M059J (cell line): ENCODE data around the gene HERPUD2. TPM values are rescaled to one million over a fixed set of nuclear protein-coding genes. Genes with fewer than 3 reads are reported as not detected.

Experiments
- DNase-seq: peaks from one replicate; pipeline ENCODE4 v3.0.0-alpha.2; 2012; ENCODE audit warnings: low read depth
- total RNA-seq: library from RNA; depleted of rRNA; stranded (reverse); fragments of >200 nt; shearing (Covaris generic); gene quantifications from 2 replicates; pipeline ENCODE4 v1.2.3, GENCODE V29; 2014; rRNA removed

The HERPUD2 gene
- total RNA-seq, result 20.8 and 22.4 TPM in 2 replicates

- DNase-seq, result peak; percentile 92
Measured at GRCh38 chr7:35694784-35695472, at the start of gene HERPUD2. Gene HERPUD2, minus strand, starts transcription at chr7:35695135. Its CDS starts 805 bp downstream, at chr7:35694330.

- DNase-seq, result no peak
Measured at GRCh38 chr7:35738889-35739288, 44.0 kb upstream of the HERPUD2 start.

DNA sequence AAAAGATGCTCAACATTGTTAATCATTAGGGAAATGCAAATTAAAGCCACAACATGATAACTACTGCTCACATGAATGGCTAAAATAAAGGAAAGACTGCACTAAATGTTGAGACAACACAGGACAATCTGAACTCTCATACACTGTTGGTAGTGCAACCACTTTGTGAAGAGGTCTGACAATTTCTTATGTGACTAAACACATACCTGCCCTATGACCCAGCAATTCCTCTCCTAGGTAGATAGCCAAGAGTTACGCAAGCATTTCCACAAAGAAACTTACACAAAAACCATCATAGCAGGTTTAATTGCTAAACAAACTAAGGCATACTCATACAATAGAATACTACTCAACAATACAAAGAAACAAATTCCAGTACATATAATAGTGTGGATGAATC is 41.8 kb upstream of the HERPUD2 start:
- DNase-seq, result peak; percentile 50

DNA sequence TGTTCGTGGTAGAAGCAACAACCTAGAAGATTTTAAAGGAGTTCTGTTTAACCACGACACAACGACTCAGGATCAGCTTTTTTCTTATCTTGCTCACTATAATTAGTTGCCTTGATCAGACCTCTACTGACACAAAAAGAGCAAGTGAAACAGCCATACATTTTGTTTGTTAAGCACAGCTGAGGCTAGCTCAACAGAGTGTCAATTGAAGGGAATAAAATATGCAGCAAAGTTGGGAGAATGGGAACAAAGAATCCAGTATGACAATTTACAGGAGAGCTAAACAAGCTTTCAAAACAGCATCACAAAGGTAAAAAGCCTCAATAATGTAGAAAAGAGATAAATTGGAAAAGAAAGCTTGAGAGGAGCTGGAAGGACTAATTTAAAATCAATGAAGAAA is 40.5 kb upstream of the HERPUD2 start:
- no peak for DNase-seq

DNA sequence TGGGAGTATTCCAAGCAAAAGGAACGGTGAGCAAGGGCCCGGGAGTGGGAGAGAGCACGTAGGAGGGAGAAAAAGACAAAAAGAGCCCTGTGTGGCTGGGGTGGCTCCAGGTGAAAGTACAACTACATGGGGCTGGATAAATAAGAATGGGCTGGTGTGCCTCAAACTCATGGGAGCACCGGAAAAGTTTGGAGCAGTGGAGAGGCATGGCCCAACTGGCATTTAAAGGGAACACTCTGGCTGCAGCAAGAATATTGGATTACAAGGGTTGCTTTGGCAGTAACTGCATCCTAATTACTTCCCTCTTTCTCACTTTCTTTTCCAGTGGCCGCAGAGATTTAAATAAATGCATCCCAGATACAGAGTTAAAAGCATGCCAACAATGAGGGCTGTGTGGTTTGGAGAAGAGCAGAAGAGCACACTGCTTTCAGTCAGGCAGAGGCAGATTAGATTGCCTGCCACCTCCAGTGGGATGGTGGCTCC is 39.1 kb upstream of the HERPUD2 start:
- DNase-seq, result no peak

DNA sequence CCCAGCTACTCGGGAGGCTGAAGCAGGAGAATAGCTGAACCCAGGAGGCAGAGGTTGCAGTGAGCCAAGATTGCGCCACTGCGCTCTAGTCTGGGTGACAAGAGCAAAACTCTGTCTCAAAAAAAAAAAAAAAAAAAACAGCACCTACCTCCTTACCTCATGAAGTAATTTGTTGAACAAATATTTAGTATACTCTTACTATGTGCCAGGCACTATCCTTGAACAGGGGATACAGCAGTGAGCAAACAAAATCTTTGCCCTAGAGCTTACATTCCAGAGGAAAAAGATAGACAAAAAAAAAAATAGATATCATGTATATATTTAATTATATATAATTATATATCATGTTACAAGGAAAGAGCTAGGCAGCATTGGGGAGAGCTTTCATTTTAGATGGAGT is 36.4 kb upstream of the HERPUD2 start:
- no peak for DNase-seq

GRCh38 chr7:35729061-35729783 is 34.3 kb upstream of the HERPUD2 start:
- no peak for DNase-seq

- DNase-seq, result no peak
Measured at GRCh38 chr7:35728412-35729060, 33.6 kb upstream of the HERPUD2 start.

DNA sequence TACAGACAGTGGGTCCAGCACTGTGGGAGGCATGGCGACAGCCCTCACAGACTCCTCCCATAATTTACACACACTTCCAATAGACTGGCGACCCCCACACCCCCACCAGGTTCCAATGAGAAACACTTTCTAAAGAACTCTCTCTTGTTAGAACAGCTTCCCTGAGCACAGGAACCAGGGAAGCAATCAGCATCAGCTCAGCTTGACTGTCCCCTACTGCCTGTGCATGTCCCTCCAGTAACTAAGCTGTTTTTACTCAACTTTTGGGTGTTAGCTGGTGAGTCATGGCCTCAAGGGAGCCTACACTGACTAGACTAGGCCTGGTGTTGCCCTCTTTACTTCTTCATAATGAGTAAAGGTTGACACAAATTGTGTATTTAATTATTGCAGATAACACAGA is 32.6 kb upstream of the HERPUD2 start:
- DNase-seq, result no peak

- no peak for DNase-seq
Measured at GRCh38 chr7:35726654-35727053, 31.7 kb upstream of the HERPUD2 start.

DNA sequence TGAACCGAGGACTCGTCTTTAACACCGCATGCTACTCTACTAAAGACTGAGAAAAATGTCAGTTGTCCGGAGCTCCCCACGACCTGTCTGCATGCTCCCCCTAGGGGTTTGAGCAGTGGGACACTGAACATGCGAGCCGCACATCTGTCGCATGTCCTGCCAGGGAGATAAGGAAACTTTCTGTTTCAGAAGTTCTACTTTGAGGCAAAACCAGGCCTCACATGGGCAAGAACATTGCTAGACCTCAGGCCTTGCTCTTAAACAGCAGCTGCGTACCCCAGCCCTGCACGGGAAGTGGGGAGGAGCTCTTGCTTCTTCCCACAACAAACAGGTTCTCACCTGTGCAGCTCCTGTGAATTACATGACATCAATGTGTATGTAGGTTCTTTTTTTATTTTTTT is 30.3 kb upstream of the HERPUD2 start:
- DNase-seq, result no peak

- peak; percentile 58 for DNase-seq
Measured at GRCh38 chr7:35723011-35723410, 28.1 kb upstream of the HERPUD2 start.

GRCh38 chr7:35722054-35722849 is 27.3 kb upstream of the HERPUD2 start:
- no peak for DNase-seq

DNA sequence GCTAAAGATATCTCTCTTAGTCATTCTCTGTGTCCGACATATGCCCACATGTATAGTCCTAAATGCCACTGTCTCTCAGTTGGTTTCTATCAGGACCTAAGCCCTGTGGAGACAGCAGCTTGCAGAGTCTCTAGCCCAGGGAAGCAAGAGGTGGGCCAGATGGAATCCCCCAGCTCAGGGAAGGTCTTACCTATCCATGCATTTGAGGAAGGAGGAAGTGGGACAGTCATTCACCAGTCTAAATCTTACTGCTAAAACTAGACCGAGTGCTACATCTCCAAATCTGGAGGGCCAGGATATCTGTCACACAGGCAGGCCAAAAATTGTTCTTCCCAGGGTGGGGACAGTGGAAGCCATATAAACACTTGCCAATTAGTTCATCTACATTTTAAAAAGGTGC is 26.4 kb upstream of the HERPUD2 start:
- DNase-seq, result no peak

DNA sequence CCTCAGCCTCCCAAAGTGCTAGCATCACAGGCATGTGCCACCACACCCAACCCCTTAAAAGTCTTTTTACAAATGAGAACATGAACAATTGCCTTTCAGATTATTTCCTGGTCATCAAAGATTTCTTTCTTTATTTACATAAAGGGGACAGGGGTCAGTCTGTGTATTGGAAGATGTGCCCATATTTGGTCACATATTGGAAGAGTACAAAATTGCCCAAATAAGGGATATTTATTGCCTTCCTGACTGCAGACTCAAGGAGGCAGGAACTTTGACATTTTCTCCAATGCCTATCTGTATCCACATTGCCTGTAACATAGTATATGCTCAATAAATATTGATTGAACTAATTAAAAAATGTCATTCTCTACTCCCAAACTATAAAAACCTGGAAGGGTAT is 25.9 kb upstream of the HERPUD2 start:
- DNase-seq, result no peak

- no peak for DNase-seq
Measured at GRCh38 chr7:35720032-35720431, 25.1 kb upstream of the HERPUD2 start.

DNA sequence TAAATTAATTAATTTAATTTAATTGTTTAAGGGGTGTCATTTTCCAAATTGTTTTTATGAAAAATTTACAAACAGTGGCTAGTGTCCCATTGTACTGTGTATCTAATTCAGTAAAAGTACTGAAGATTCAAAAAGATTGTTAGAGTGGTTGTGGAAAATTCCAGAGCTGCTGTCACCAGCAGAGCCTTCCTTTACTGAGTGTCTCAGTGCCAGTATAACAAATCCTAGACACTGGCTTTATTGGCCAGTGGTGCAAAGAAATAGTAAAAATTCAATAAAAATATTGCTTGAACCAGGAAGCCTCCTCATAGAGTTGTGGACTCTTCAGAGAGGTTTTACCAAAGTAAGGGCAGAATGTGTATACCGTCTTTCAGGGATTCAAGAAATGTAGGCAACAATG is 23.1 kb upstream of the HERPUD2 start:
- DNase-seq, result no peak

DNA sequence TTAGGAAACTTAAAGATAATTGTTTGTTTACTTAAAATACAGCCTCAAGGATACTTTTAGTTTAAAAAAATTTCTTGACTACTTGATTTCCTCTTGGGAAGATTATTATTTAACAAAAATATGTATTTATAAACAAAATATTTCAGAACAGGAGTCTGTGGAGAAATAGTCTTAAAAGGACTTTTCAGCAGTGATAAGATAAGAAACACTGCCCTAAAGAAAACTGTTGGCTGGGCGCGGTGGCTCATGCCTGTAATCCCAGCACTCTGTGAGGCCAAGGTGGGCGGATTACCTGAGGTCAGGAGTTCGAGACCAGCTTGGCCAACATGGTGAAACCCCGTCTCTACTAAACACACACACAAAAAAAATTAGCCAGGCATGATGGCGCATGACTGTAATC is 22.6 kb upstream of the HERPUD2 start:
- DNase-seq, result no peak

GRCh38 chr7:35717013-35717412 is 22.1 kb upstream of the HERPUD2 start:
- no peak for DNase-seq

DNA sequence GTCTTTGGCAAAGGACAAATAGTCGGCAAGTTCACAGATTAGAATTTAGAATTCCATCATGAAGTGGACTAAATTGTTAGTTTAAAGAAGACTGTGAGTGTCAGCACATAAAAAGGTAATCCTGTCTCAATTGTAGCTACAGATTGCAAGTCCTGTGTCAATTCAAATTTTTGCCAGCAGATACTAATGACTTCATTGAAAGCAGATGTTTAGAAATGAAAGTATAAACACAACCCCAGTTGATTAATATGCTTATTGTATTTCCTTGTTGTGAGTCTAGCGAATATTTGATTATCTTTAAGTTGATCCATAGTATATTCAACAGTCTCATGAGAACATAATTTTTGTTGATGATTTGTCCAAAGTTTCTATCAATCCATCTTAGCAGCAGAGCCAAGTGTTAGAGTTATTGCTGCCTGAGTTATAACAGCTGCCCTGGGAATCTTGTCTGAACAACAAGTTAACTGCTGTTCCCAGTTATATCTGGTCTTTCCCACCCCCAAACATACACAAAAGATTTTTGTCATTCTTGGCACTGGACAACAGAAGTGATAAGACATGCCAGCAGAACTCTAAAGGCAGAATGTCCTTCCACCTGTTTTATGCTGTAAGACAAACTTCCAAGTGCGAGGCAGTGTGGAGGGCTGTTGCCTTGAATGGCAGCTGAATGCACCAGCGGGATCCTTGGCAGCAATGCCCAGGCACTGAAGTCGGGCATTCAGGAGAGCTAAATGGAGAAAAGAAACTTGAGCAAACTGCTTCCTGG is 21.3 kb upstream of the HERPUD2 start:
- DNase-seq, result peak; percentile 32

DNA sequence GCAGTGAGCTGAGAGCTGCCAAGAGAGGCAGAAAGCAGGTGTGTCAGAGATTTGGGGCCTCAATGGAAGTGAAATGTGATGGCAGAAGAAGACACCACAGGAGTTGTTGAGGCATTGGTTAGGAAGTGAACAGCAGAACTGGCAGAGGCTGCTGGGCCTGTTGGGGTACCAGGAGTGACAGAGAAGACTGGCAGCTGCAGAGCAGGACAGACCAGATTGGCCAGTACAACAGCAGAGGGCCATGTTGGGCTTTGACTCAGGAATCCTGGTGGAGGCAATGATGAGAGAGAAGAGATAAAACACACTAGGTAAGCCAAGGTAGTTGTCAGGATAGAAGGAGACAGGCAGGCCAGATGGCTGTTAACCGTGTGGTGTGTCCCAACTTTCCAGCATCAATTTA is 19.9 kb upstream of the HERPUD2 start:
- DNase-seq, result peak; percentile 14
